B cell (primary cell): ENCODE data around the gene FCRL6. TPM values are rescaled to one million over a fixed set of nuclear protein-coding genes. Genes with fewer than 3 reads are reported as not detected.
A peak's percentile ranks its signal among the peaks of the same experiment; 100 is the strongest.

ENCODE experiments used
- ATAC-seq: fragments of 200-7000 bp; cut with Tn5 transposase; one replicate; pipeline ENCODE4 v1.10.0; 2021; ENCODE audit warnings: low read depth, mild to moderate bottlenecking, moderate number of reproducible peaks, moderate library complexity
- CTCF ChIA-PET: fragments of 350-600 bp; sonication (Branson Sonifier 250); formaldehyde crosslinking; loops from one replicate; lab custom pipeline; 2021; ENCODE audit warnings: antibody characterized with exemption, inconsistent platforms; lab: Charles Lee
- POLR2A ChIA-PET: fragments of 350-600 bp; sonication (Branson Sonifier 250); formaldehyde crosslinking; loops from one replicate; lab custom pipeline; 2021; ENCODE audit warnings: antibody characterized with exemption; lab: Charles Lee
- DNase-seq: peaks from one replicate; pipeline ENCODE4 v3.0.0; 2013
- H2AFZ ChIP-seq: 2 replicates; pipeline ENCODE4 v1.6.1; 2012; ENCODE audit warnings: mild to moderate bottlenecking, low read depth, low read length; ENCODE audit not compliant: insufficient read depth, poor library complexity, severe bottlenecking
- H3K27ac ChIP-seq, 2 donors: 1 replicate in 1 of 2; 2 replicates in 1 of 2; pipeline ENCODE4 v1.5.1; 2012 to 2013; ENCODE audit warnings: low read length in 2 of 2, mild to moderate bottlenecking in 2 of 2, moderate library complexity in 1 of 2
- H3K27me3 ChIP-seq, 4 experiments: fragments of 200-600 bp in 1 of 4; sonication (generic) in 1 of 4; replicated peaks in 1 of 4; 1 replicate in 2 of 4; 2 replicates in 2 of 4; pipeline versions ENCODE4 v1.6.1 to v1.7.0; 2013 to 2016; ENCODE audit warnings: low read length in 3 of 4, mild to moderate bottlenecking in 2 of 4, mixed read lengths in 1 of 4, moderate library complexity in 1 of 4; ENCODE audit not compliant: insufficient read depth in 4 of 4, control insufficient read depth in 3 of 4; ENCODE audit errors: control extremely low read depth in 1 of 4
- H3K36me3 ChIP-seq, 2 experiments: replicated peaks in 1 of 2; 1 replicate in 1 of 2; 2 replicates in 1 of 2; pipeline versions ENCODE4 v1.6.1 to v1.7.1; 2013; ENCODE audit warnings: low read length in 1 of 2; ENCODE audit not compliant: insufficient read depth in 2 of 2, control insufficient read depth in 1 of 2; ENCODE audit errors: control extremely low read depth in 1 of 2, extremely low read depth in 1 of 2
- H3K4me1 ChIP-seq, 2 donors: fragments of 200-600 bp in 1 of 2; sonication (generic) in 1 of 2; 1 replicate in 1 of 2; 2 replicates in 1 of 2; pipeline versions ENCODE4 v1.5.1 to v1.6.1; 2013 to 2017; ENCODE audit warnings: low read length in 2 of 2; ENCODE audit not compliant: control insufficient read depth in 2 of 2, insufficient read depth in 2 of 2
- H3K4me2 ChIP-seq: replicated peaks from 2 replicates; pipeline ENCODE3; 2012; ENCODE audit warnings: mild to moderate bottlenecking, low read depth, low read length; ENCODE audit not compliant: poor library complexity, severe bottlenecking
- H3K4me3 ChIP-seq, 5 experiments: fragments of 200-600 bp in 1 of 5; sonication (generic) in 1 of 5; 1 replicate in 3 of 5; 2 replicates in 2 of 5; pipeline versions ENCODE4 v1.5.1 to v1.7.0; 2011 to 2016; ENCODE audit warnings: low read length in 4 of 5, mild to moderate bottlenecking in 4 of 5, low read depth in 2 of 5, control low read depth in 1 of 5, moderate library complexity in 1 of 5; ENCODE audit not compliant: insufficient read depth in 1 of 5; ENCODE audit errors: control extremely low read depth in 1 of 5, extremely low read depth in 1 of 5
- H3K79me2 ChIP-seq: fragments of 200-600 bp; sonication (generic); one replicate; pipeline ENCODE4 v1.6.0; 2016; ENCODE audit warnings: low read length; ENCODE audit not compliant: control insufficient read depth, insufficient read depth
- H3K9ac ChIP-seq: fragments of 200-600 bp; sonication (generic); 2 replicates; pipeline ENCODE4 v1.6.1; 2017; ENCODE audit warnings: mild to moderate bottlenecking, low read length, moderate library complexity
- H3K9me3 ChIP-seq, 3 donors: one replicate each; pipeline versions ENCODE4 v1.6.1 to v1.7.1; 2013; ENCODE audit warnings: low read length in 2 of 3; ENCODE audit not compliant: control insufficient read depth in 2 of 3, insufficient read depth in 1 of 3; ENCODE audit errors: control extremely low read depth in 1 of 3
- H4K20me1 ChIP-seq: 2 replicates; pipeline ENCODE4 v1.6.0; 2012; ENCODE audit warnings: mild to moderate bottlenecking, low read length; ENCODE audit not compliant: insufficient read depth, control insufficient read depth, poor library complexity, severe bottlenecking
- H3K27ac Mint-ChIP-seq: one replicate; pipeline ENCODE4 v1.8.0; 2021; ENCODE audit warnings: mixed read lengths
- H3K27me3 Mint-ChIP-seq: one replicate; pipeline ENCODE4 v1.8.0; 2021; ENCODE audit warnings: mixed read lengths
- H3K4me1 Mint-ChIP-seq: one replicate; pipeline ENCODE4 v1.8.0; 2021; ENCODE audit warnings: mixed read lengths
- H3K4me3 Mint-ChIP-seq: one replicate; pipeline ENCODE4 v1.8.0; 2021; ENCODE audit warnings: mixed read lengths
- H3K9me3 Mint-ChIP-seq: one replicate; pipeline ENCODE4 v1.8.0; 2022; ENCODE audit warnings: mixed read lengths; ENCODE audit not compliant: insufficient read depth
- CTCF ChIP-seq: fragments of 200-600 bp; IDR thresholded peaks from one replicate; pipeline ENCODE4 v1.8.0; 2022; ENCODE audit warnings: antibody characterized with exemption, mild to moderate bottlenecking
- EZH2 ChIP-seq: IDR thresholded peaks from 2 replicates; pipeline ENCODE4 v1.6.1; 2012; ENCODE audit warnings: borderline replicate concordance, low read depth, mild to moderate bottlenecking, moderate library complexity, low read length; ENCODE audit not compliant: insufficient read depth, poor library complexity, severe bottlenecking
- WGBS: methylation state at CpG from one replicate; pipeline ENCODE4 v1.1.5; 2013; ENCODE audit warnings: missing lambda C conversion rate; ENCODE audit not compliant: insufficient coverage; 5-methylcytosine and 5-hydroxymethylcytosine counted together
- intact Hi-C: fragments of 100-400 bp; cut with micrococcal nuclease; formaldehyde crosslinking; loops from one replicate; pipeline ENCODE4 v1.10.0; 2022
- polyA plus RNA-seq: library from polyadenylated mRNA; depleted of rRNA; stranded (reverse); fragments of >200 nt; gene quantifications from 2 replicates; pipeline ENCODE4 v1.2.3, GENCODE V29; 2012
- total RNA-seq, 2 donors: library from RNA; stranded (reverse); fragments of 120-200 nt in 1 of 2; gene quantifications; 1 replicate in 1 of 2; 2 replicates in 1 of 2; pipeline versions ENCODE4 v1.2.3 to v1.2.4, GENCODE V29; 2013 to 2022

Gene FCRL6
- total and polyA plus RNA-seq, 2 donors (not counting 1 experiment from before 2014, with no cell fraction given): 0.81 TPM; not detected in 1

- H3K27me3 ChIP-seq: peaks cover 0 to 21% (median 2%) of the 10 kb centered on the region in 4 experiments
- under 1% methylated on average over 59 of the region's 59 CpGs for WGBS
- Mint-ChIP-seq H3K4me3 (peak overlapping the region; percentile 70), H3K27me3 (peaks cover 4% of the 10 kb centered on the region), H3K9me3 (no peaks in the 10 kb centered on the region), H3K27ac (no peak overlapping the region), H3K4me1 (peaks cover 12% of the 10 kb centered on the region)
- TF ChIP-seq CTCF (no peak), EZH2 (no peak)
- H3K4me1 ChIP-seq: peaks cover 5 to 13% of the 10 kb centered on the region in 2 donors
- no peaks in the 10 kb centered on the region for H3K36me3 ChIP-seq
- peak overlapping the region; percentile 92 for H3K4me2 ChIP-seq
- intact Hi-C loops: loop anchor here (1.0 to 5.0 kb wide), 3 partner anchors 36 to 152 kb away; no protein-coding TSS in a partner anchor
- ChIA-PET CTCF (interaction anchor here (1.2 to 1.5 kb wide), 2 partner anchors 35 to 153 kb away, joined by 4 read pairs; no protein-coding TSS in a partner anchor), POLR2A (interaction anchor here (0.8 kb wide), 1 partner anchor 70 kb away, joined by 3 read pairs; the partner anchor contains the start of gene TAGLN2)
- H3K79me2 ChIP-seq: no peaks in the 10 kb centered on the region
- no peaks in the 10 kb centered on the region for H3K9me3 ChIP-seq
- H3K4me3 ChIP-seq: peak overlapping the region in 4 of 5 experiments; percentile 38 to 64 (median 56)
- no peaks in the 10 kb centered on the region for H4K20me1 ChIP-seq
- peak overlapping the region in 1 of 2 donors; percentile 20 for H3K27ac ChIP-seq
- H2AFZ ChIP-seq: peak overlapping the region; percentile 81
- DNase-seq: peak; percentile 75
- peak; percentile 93 for ATAC-seq
- H3K9ac ChIP-seq: peak overlapping the region; percentile 65
Observed at GRCh38 chr1:159854693-159855192, 52.6 kb downstream of the FCRL6 start.

- Histone ChIP-seq H2AFZ (no peak overlapping the region), H3K9me3 (no peaks in the 10 kb centered on the region), H3K9ac (no peak overlapping the region), H3K27me3 (peaks cover 0 to 15% (median 2%) of the 10 kb centered on the region in 4 experiments), H3K4me2 (peak overlapping the region; percentile 92), H3K79me2 (no peaks in the 10 kb centered on the region), H3K4me1 (peaks cover 5 to 13% of the 10 kb centered on the region in 2 donors), H3K27ac (no peak overlapping the region), H3K4me3 (no peak overlapping the region), H3K36me3 (no peaks in the 10 kb centered on the region), H4K20me1 (no peaks in the 10 kb centered on the region)
- Mint-ChIP-seq H3K9me3 (no peaks in the 10 kb centered on the region), H3K27me3 (no peaks in the 10 kb centered on the region), H3K27ac (no peak overlapping the region), H3K4me1 (peaks cover 12% of the 10 kb centered on the region), H3K4me3 (peak overlapping the region; percentile 70)
- POLR2A ChIA-PET: interaction anchor here (0.7 kb wide), 1 partner anchor 46 kb away, joined by 5 read pairs; no protein-coding TSS in a partner anchor
- intact Hi-C loops: loop anchor here (2.0 kb wide), 1 partner anchor 35 kb away; no protein-coding TSS in a partner anchor
- 96% methylated on average over 34 of the region's 34 CpGs for WGBS
- CTCF ChIA-PET: interaction anchor here (1.4 kb wide), 1 partner anchor 58 kb away, joined by 3 read pairs; no protein-coding TSS in a partner anchor
- no peak for ATAC-seq
- peak; percentile 11 for DNase-seq
- no peak for TF ChIP-seq EZH2
- TF ChIP-seq CTCF: no peak
Observed at GRCh38 chr1:159855709-159856108, 53.5 kb downstream of the FCRL6 start.
